GM19452 (cell line): ENCODE data around the gene EFNA2.

Experiments
- ATAC-seq: cut with Tn5 transposase; IDR thresholded peaks from one replicate; pipeline ENCODE4 v1.9.1; 2021; ENCODE audit not compliant: unreplicated experiment

The EFNA2 gene

GRCh38 chr19:1259876-1260748, 25.6 kb upstream of the EFNA2 start:
- peak; percentile 3 for ATAC-seq

- peak; percentile 48 for ATAC-seq
These were observed 24.7 kb upstream of the EFNA2 start for GRCh38 chr19:1260749-1261537.

GRCh38 chr19:1261538-1261797, 24.2 kb upstream of the EFNA2 start:
- no peak for ATAC-seq

DNA sequence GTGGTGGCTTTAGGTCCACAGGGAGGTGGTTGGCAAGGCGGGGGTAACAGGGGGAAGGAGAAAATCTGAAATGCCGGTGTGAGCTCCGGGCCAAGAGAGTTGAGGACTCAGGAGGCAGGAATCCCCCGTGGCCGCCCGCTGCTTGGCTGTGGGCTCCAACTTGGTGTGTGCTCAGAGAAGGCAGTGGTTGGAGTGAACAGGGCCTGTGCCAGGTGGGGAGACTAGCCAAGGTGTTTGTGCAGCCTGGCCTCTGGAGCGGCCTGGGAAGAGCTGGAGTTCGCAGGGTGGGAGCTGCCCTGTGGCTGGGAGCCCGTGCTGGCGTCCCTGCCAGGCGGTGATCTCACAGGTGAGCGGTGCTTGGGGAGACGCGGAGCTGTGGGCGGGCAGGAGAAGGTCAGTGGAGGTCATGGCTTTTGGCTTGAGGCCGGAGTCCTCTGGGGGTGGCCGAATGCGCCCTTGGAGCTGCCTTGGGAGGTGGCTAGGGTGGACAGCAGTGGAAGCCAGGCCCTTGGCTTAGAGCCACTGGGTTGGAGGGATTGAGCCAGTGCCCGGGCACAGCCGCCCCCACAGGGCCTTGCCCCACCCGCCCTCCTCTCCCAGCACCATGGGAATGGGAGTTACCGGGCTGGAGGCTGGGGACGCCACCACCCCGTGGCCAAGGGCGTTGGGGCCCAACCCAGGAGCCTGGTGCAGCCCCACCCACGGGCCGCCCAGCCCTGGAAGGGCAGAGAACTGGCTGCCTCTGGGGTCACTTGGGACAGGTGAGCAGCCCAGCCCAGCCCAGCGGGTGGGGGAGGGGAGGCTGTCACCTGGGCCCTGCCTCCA, 23.7 kb upstream of the EFNA2 start:
- ATAC-seq: no peak

DNA sequence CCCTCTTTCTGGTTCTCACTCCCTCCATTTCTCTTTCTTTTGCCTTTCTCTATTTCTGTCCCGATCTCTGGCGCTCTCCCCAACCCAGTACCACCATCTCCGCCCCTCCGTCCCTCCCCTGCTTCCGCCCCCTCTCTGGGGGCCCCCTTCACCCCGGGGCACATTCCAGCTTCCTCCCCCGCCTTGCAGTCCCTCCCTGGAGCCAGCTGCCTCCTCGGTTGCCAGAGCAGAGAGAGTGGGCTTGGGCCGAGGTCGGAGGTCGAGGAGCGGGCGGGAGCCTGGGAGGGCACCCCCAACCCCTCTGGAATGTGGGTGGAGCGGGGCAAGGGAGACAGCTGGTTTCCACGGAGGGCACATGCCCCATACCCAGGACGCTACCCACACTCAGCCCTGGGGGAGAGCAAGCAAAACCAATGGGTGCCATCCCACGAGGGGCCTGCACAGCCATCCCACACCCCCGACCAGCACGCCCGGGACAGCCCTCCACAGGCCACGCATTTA, 23.0 kb upstream of the EFNA2 start:
- ATAC-seq: no peak

GRCh38 chr19:1263188-1263587, 22.5 kb upstream of the EFNA2 start:
- no peak for ATAC-seq

DNA sequence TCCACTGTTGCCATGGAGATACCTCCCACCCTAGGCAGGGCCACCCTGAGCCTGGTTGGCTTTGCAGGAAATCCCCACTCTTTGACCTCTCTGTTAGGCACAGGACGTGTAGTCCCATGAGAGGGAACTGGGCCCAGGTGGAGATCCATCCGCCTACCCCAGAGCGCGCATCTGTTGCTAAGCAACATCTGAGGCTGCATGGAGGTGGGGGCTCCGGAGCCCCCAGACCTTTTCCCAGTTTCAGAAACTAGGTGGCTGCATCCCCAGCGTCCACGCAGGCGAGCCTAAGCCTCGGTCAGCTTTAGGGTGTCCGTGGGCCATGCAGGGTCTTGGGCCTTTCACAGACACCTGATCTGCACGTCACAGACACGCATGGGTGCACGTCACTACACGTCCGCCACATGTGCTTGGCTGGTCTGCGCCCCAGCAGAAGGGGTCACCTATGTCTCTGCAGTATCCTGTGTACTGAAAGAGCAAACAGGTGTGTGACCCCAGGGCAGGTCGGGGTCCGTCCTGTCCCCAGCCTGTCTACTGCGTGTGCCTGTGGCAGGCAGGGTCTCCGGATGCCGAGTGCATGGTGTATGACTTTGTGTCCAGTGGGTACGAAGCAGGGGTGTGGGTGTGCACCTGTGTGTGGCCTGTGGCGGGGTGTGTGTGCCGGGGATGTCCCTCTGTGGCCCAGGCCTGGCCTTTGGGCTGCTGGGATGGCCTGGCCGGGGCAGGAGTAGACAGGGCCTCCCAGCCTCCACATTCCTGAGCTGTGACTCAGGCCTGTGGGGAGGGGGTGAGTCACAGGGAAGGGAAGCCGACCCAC, 20.7 kb upstream of the EFNA2 start:
- ATAC-seq: no peak

GRCh38 chr19:1265615-1266128, 20.0 kb upstream of the EFNA2 start:
- ATAC-seq: no peak

GRCh38 chr19:1266129-1266915, 19.4 kb upstream of the EFNA2 start:
- no peak for ATAC-seq

DNA sequence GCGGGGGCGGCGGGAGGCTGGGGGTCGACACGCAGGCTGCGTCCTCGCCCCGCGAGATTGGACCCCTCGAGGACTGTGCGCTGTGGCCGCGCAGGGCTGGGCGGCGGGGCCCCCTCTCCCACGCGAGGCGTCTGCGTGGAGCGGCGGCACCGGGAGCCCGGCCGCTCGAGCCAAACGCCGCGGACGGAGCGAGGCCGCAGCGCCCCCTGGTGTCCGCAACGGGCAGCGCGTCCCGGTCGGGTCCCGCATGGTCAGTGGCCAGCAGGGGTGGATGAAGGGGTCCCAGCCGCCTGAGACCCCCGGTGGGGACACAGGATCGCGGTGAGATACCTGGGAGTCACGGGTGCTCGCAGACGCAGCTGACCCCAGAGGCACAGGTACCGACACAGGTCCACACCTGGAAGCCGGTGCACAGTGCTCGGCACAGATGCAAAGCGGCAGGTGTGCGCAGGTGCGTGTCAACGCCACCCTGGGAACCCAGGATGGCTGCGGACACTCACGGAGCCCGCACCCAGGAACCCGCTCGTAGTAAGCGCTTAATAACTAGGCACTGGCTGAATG, 18.7 kb upstream of the EFNA2 start:
- no peak for ATAC-seq

DNA sequence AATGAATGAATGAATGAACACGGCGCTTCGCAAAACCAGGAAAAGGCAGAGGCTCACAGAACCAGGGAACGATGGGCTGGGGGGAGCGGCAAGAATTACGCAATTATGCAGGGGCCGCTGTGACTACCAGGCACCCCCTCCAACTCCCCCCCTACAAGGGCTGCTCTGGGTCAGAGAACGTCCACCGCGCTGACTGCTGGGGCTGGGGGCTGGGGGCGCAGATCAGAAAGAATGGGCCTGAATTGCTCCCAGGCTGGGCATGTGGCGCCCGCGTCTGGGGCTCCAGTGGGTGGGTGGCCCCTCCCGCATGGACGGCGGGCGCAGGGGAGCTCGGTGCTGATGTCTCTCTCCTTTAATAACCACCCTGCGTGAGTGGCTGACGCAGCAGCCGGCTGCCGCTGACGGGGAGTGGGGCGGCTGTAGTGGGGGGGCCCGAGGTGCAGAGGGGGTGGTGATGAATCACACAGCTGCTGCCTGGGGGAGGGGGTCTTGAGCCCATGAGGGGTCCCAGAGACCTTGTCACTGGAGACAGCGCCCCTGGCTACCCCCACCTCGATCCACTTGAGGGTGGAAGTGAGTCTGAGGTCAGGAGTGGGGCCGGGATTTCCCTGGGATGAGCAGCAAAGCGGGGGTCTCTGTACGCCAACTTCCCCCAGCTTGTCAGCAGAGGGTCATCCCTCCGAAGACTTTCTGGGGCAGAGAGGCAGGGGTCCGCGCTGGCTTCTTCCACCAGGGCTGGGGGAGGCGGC, 18.0 kb upstream of the EFNA2 start:
- no peak for ATAC-seq

DNA sequence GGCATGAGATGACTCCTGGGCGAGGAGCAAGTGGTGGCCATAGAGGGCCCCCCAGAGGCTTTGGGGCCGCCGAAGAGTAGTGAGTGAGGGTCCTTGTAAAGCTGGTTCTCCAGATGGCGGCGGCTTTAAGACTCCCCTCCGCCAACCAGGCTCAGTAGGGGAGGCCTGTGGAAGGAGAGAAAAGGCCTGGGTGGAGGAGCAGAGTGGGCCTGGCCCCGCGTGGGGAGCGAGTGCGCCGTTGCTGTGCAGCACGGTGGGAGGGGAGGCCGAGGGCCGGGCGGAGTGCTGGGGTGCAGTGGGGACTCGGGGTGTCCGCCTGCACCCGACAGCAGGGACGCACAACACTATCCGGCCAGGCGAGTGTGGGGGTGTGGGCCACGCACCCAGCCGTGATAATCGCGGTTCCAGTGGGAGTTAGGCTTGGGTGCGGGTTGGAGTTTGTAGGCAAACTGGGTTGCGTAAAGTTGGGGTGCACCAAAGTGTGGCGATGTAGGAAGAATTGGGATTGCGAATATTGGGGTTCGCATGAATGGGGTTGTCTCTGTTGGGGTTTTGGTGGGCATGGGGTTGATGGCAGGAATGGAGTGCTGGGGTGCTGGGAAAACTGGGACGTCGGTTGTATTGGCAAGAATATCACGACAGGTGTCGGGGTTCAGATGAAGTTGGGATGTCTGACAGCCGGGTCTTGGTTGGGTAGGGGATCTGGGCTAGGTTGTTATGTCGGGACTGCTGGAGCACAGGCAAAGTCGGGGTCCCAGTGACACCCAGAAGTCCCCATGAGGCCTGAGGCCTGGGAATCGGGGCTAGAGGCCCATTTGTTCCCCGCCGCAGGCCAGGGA, 17.2 kb upstream of the EFNA2 start:
- no peak for ATAC-seq

DNA sequence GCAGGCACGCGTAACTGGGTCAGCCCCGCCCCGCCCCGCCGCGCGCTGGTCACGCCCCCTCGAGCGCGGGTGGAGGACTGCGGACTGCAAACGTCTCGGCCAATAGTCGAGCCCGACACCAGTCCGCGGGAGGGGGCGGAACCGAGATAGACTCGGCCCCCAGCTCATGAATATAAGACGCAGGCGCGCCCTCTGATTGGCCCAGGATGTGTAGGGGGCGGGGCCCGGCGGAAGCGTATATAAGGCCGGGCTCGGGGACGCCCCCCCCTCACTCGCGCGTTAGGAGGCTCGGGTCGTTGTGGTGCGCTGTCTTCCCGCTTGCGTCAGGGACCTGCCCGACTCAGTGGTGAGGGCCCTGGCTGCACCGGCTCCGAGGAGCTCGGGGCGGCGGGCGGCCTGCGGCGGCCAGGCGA, 16.6 kb upstream of the EFNA2 start, which contains the start of gene CIRBP:
TSS of gene CIRBP (plus strand) at position 268 of the 413 bp plus-strand sequence. CDS start 1,602 bp downstream, outside the sequence.
- peak; percentile 48 for ATAC-seq

GRCh38 chr19:1269478-1270212, 16.0 kb upstream of the EFNA2 start:
- peak; percentile 29 for ATAC-seq

DNA sequence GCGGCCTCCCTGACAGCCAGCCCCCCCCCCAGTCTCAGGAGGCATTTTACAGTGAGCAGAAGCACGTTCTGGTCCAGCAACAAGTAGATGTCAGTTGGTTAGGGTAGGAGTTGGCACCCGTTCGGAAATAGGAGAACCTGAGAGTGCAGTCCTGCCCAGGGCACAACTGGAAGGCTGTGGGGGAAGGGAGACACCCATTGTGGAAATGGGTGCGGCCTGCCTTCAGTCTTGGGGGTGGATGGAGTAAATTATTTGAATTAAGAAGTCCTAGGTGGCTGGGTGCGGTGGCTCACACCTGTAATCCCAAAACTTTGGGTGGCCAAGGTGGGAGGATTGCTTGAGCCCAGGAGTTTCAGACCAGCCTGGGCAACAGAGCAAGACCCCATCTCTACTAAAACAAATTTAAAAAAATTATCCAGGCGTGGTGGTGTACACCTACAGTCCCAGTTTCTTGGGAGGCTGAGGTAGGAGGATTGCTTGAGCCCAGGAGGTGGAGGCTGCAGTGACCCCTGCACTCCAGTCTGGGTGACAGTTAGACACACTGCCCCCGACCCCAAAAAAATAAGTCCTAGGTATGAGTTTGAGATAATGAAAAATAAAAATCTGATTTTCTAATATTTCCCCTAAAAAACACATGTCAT, 15.3 kb upstream of the EFNA2 start:
- no peak for ATAC-seq

DNA sequence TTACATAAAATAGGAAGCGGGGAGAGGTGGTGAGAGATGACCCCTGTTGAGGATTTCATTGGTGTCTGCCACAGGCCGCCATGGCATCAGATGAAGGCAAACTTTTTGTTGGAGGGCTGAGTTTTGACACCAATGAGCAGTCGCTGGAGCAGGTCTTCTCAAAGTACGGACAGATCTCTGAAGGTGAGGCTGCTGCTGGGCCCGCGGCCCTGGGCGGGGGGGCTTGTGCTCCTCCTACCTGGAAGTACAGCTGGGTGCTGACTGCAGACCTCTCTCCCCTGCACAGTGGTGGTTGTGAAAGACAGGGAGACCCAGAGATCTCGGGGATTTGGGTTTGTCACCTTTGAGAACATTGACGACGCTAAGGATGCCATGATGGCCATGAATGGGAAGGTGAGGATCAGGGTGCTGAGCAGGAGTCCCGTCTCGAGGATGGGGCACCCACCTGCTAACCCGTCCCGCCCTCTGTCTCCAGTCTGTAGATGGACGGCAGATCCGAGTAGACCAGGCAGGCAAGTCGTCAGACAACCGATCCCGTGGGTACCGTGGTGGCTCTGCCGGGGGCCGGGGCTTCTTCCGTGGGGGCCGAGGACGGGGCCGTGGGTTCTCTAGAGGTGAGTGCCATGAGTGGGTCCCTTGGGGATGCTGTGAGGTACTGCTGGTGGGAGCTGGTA, 14.7 kb upstream of the EFNA2 start:
- no peak for ATAC-seq
